ENCODE results near the gene NLGN1. TPM values are rescaled to one million over a fixed set of nuclear protein-coding genes. Genes with fewer than 3 reads are reported as not detected.

The NLGN1 gene
- total RNA-seq, 1 experiment from 2014 or later: 5.2 TPM

DNA sequence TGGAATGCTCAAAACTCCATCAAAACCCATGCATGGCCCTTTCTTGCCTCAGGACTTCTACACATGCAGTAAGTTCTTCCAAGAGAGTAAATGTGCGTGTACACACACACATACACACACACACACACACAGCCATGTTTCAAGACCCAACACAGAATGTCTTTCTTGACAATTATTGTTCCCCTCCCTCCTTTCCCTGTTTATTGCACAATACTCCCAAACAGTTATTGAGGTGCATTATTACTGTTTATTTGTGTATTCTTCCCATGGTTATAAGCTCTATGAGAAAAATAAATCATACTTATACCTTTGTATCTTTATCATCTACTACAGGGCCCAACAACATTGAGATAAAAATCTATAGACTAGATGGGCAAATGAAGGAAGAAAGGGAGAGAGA is 937.8 kb downstream of the NLGN1 start:
- peaks cover 2% of the 10 kb centered on the region; the same call in 1 of the 2 replicates for H3K27me3 Mint-ChIP-seq (ENCODE audit: low read depth)
- H2BK120ac ChIP-seq (ENCODE audit: low read depth, low read length, poor library complexity, severe bottlenecking): no peak overlapping the region
- H4K20me1 ChIP-seq (ENCODE audit: control insufficient read depth, insufficient read depth, insufficient read length): no peaks in the 10 kb centered on the region
- no peak overlapping the region for H2BK5ac ChIP-seq (ENCODE audit: insufficient read length, low read length)
- TF ChIP-seq, protein P1, sequence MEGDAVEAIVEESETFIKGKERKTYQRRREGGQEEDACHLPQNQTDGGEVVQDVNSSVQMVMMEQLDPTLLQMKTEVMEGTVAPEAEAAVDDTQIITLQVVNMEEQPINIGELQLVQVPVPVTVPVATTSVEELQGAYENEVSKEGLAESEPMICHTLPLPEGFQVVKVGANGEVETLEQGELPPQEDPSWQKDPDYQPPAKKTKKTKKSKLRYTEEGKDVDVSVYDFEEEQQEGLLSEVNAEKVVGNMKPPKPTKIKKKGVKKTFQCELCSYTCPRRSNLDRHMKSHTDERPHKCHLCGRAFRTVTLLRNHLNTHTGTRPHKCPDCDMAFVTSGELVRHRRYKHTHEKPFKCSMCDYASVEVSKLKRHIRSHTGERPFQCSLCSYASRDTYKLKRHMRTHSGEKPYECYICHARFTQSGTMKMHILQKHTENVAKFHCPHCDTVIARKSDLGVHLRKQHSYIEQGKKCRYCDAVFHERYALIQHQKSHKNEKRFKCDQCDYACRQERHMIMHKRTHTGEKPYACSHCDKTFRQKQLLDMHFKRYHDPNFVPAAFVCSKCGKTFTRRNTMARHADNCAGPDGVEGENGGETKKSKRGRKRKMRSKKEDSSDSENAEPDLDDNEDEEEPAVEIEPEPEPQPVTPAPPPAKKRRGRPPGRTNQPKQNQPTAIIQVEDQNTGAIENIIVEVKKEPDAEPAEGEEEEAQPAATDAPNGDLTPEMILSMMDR (conservative IDR thresholded peaks at IDR 0.05): no peak
- no peaks in the 10 kb centered on the region; a peak in 1 of 5 replicates for H3K9me3 Mint-ChIP-seq
- no peak overlapping the region for H3K14ac ChIP-seq (ENCODE audit: insufficient read depth, low read length)
- no peak overlapping the region for H2AK5ac ChIP-seq (ENCODE audit: insufficient read length, low read length)
- no peak overlapping the region for H4K8ac ChIP-seq (replicated peaks; ENCODE audit: insufficient read length, low read depth, low read length)
- H2BK12ac ChIP-seq (ENCODE audit: insufficient read length, low read depth, low read length): no peak overlapping the region
- H3T11ph ChIP-seq (ENCODE audit: low read length): no peak overlapping the region
- no peaks in the 10 kb centered on the region for H3K9me3 ChIP-seq (ENCODE audit: control insufficient read depth, low read depth, low read length)
- H3K36me3 Mint-ChIP-seq (ENCODE audit: insufficient read depth in 1 of 3, low read depth in 3 of 3): no peaks in the 10 kb centered on the region
- H3K27ac ChIP-seq (ENCODE audit: insufficient read length, low read depth, low read length): no peak overlapping the region
- no peaks in the 10 kb centered on the region for H3K79me2 ChIP-seq (ENCODE audit: insufficient read depth, low read length)
- H4K91ac ChIP-seq (ENCODE audit: insufficient read length, low read depth, low read length): no peak overlapping the region
- H3K23ac ChIP-seq (ENCODE audit: insufficient read length, low read depth, low read length): no peak overlapping the region
- peaks cover 13 to 20% of the 10 kb centered on the region in 2 experiments for H3K4me1 Mint-ChIP-seq
- no peak overlapping the region for H4K5ac ChIP-seq (ENCODE audit: insufficient read length, low read depth, low read length)
- no peak overlapping the region for H2BK15ac ChIP-seq (ENCODE audit: low read depth, low read length)
- H3K9ac ChIP-seq (ENCODE audit: extremely low read depth, insufficient read length, low read length): no peak overlapping the region
- no peak overlapping the region for H3K18ac ChIP-seq (ENCODE audit: insufficient read length, low read depth, low read length)
- no peaks in the 10 kb centered on the region for H3K23me2 ChIP-seq (ENCODE audit: insufficient read length, low read depth, low read length, poor library complexity, severe bottlenecking)
- H2BK20ac ChIP-seq (ENCODE audit: low read depth, low read length, poor library complexity, severe bottlenecking): no peak overlapping the region
- H3K4me3 Mint-ChIP-seq: no peak overlapping the region
- no peak overlapping the region; a peak in 2 of 7 replicates for H3K27ac Mint-ChIP-seq
- H3K4ac ChIP-seq (ENCODE audit: low read depth, low read length): no peak overlapping the region
- no peak overlapping the region for H3K56ac ChIP-seq (ENCODE audit: insufficient read length, low read depth, low read length)
- no peaks in the 10 kb centered on the region; the same call in 1 of the 2 replicates for H3K4me1 ChIP-seq (ENCODE audit: insufficient read depth, low read length)
- H3K79me1 ChIP-seq (ENCODE audit: insufficient read depth, low read depth, low read length, poor library complexity, severe bottlenecking): no peaks in the 10 kb centered on the region
- no peak overlapping the region for H2AFZ ChIP-seq (ENCODE audit: low read length)
- no CpG with 5 or more reads among the region's 1 CpG for WGBS (ENCODE audit: extremely low coverage, insufficient read length, low lambda C conversion rate)
- no peak for DNase-seq
- no peaks in the 10 kb centered on the region for H3K27me3 ChIP-seq (ENCODE audit: insufficient read depth, low read length)
- no peak overlapping the region for H3K4me2 ChIP-seq (ENCODE audit: insufficient read depth, insufficient read length, low read length)

Measured in H9 (cell line).